H1 (cell line): Measurements from ENCODE around the gene CACNA1B. TPM values are rescaled to one million over a fixed set of nuclear protein-coding genes. Genes with fewer than 3 reads are reported as not detected.

Experiments used
- CTCF ChIA-PET: fragments of 300-600 bp; sonication (Branson Sonifier 250); formaldehyde crosslinking; loops from one replicate; lab custom pipeline; 2021; ENCODE audit not compliant: partially characterized antibody; lab: Charles Lee
- POLR2A ChIA-PET: fragments of 300-600 bp; sonication (Branson Sonifier 250); formaldehyde crosslinking; loops from one replicate; lab custom pipeline; 2021; ENCODE audit warnings: inconsistent platforms; ENCODE audit not compliant: partially characterized antibody; lab: Charles Lee
- DNase-seq, 2 experiments: peaks; one replicate each; pipeline versions ENCODE4 v3.0.0 to v3.0.0-alpha.2; 2010 to 2022; ENCODE audit warnings: low spot score in 2 of 2, low read depth in 1 of 2, mixed read lengths in 1 of 2
- FAIRE-seq: peaks from 2 replicates; lab custom pipeline; 2011; peaks lifted over from hg19 to GRCh38; lab: Jason Lieb, UNC
- H2AFZ ChIP-seq: 2 replicates; pipeline ENCODE4 v1.8.1; 2012; ENCODE audit warnings: low read length, inconsistent platforms
- H2AK5ac ChIP-seq: 2 replicates; pipeline ENCODE4 v1.6.1; 2013; ENCODE audit warnings: low read depth, low read length
- H2BK120ac ChIP-seq: replicated peaks from 2 replicates; pipeline ENCODE3; 2013; ENCODE audit warnings: low read depth, low read length, inconsistent platforms
- H2BK12ac ChIP-seq: 2 replicates; pipeline ENCODE4 v1.6.1; 2013; ENCODE audit warnings: low read depth, low read length
- H2BK15ac ChIP-seq: 2 replicates; pipeline ENCODE4 v1.6.1; 2013; ENCODE audit warnings: low read length
- H2BK20ac ChIP-seq: 2 replicates; pipeline ENCODE4 v1.6.1; 2013; ENCODE audit warnings: low read length
- H2BK5ac ChIP-seq: 2 replicates; pipeline ENCODE4 v1.6.1; 2013; ENCODE audit warnings: low read depth, low read length
- H3K14ac ChIP-seq: 2 replicates; pipeline ENCODE4 v1.6.1; 2013; ENCODE audit warnings: inconsistent platforms; ENCODE audit not compliant: insufficient read length
- H3K18ac ChIP-seq: 2 replicates; pipeline ENCODE4 v1.6.1; 2013; ENCODE audit warnings: low read length; ENCODE audit errors: extremely low read depth
- H3K23ac ChIP-seq: 2 replicates; pipeline ENCODE4 v1.6.1; 2013; ENCODE audit warnings: inconsistent platforms; ENCODE audit not compliant: insufficient read length
- H3K23me2 ChIP-seq: 2 replicates; pipeline ENCODE4 v1.6.1; 2013; ENCODE audit warnings: low read depth, low read length
- H3K27ac ChIP-seq: 2 replicates; pipeline ENCODE4 v1.6.1; 2011; ENCODE audit warnings: low read depth, low read length, inconsistent platforms
- H3K27me3 ChIP-seq, 4 experiments: replicated peaks in 1 of 4; 1 replicate in 1 of 4; 2 replicates in 3 of 4; pipeline versions ENCODE4 v1.6.1 to v1.8.1; 2011 to 2013; ENCODE audit warnings: low read length in 3 of 4, mild to moderate bottlenecking in 3 of 4, inconsistent platforms in 2 of 4, mixed read lengths in 2 of 4, moderate library complexity in 1 of 4; ENCODE audit not compliant: control insufficient read depth in 3 of 4, insufficient read depth in 3 of 4; ENCODE audit errors: extremely low read depth in 1 of 4
- H3K36me3 ChIP-seq, 4 experiments: 2 replicates each; pipeline versions ENCODE4 v1.6.1 to v1.8.1; 2011 to 2013; ENCODE audit warnings: mild to moderate bottlenecking in 4 of 4, low read length in 3 of 4, moderate library complexity in 2 of 4, control low read depth in 1 of 4, inconsistent platforms in 1 of 4; ENCODE audit not compliant: insufficient read depth in 4 of 4, control insufficient read depth in 2 of 4
- H3K4ac ChIP-seq: replicated peaks from 2 replicates; pipeline ENCODE3; 2013; ENCODE audit warnings: low read length, low read depth, mixed read lengths, inconsistent platforms; ENCODE audit not compliant: insufficient read length
- H3K4me1 ChIP-seq, 4 experiments: replicated peaks in 1 of 4; 1 replicate in 1 of 4; 2 replicates in 3 of 4; pipeline versions ENCODE4 v1.6.1 to v1.8.1; 2011 to 2013; ENCODE audit warnings: low read length in 3 of 4, inconsistent platforms in 2 of 4, mixed read lengths in 1 of 4; ENCODE audit not compliant: insufficient read depth in 4 of 4, control insufficient read depth in 3 of 4
- H3K4me2 ChIP-seq, 2 experiments: 2 replicates each; pipeline versions ENCODE4 v1.6.1 to v1.8.1; 2011 to 2013; ENCODE audit warnings: low read depth in 2 of 2, low read length in 2 of 2, control low read depth in 1 of 2, inconsistent platforms in 1 of 2, mild to moderate bottlenecking in 1 of 2; ENCODE audit not compliant: insufficient read depth in 1 of 2
- H3K4me3 ChIP-seq, 4 experiments: fragments of 200-600, 300-600 bp in 1 of 4; sonication (generic), shearing (Covaris generic), sonication (Bioruptor Twin) in 1 of 4; 2 replicates each; pipeline versions ENCODE4 v1.5.1 to v1.8.1; 2011 to 2016; ENCODE audit warnings: low read length in 4 of 4, low read depth in 3 of 4, control low read depth in 2 of 4, inconsistent platforms in 2 of 4, mild to moderate bottlenecking in 2 of 4, mixed read lengths in 1 of 4, moderate library complexity in 1 of 4; ENCODE audit not compliant: insufficient read depth in 2 of 4; ENCODE audit errors: extremely low read depth in 1 of 4
- H3K56ac ChIP-seq: replicated peaks from 2 replicates; pipeline ENCODE3; 2013; ENCODE audit warnings: low read depth, mild to moderate bottlenecking, mixed read lengths, low read length, inconsistent platforms; ENCODE audit not compliant: insufficient read length
- H3K79me1 ChIP-seq: 2 replicates; pipeline ENCODE4 v1.6.1; 2013; ENCODE audit warnings: low read depth, low read length, control low read depth
- H3K79me2 ChIP-seq, 2 experiments: 2 replicates each; pipeline versions ENCODE4 v1.6.1 to v1.8.1; 2012 to 2013; ENCODE audit warnings: low read length in 2 of 2, mild to moderate bottlenecking in 2 of 2, inconsistent platforms in 1 of 2; ENCODE audit not compliant: insufficient read depth in 2 of 2, control insufficient read depth in 1 of 2
- H3K9ac ChIP-seq, 4 experiments: replicated peaks in 1 of 4; 1 replicate in 1 of 4; 2 replicates in 3 of 4; pipeline versions ENCODE4 v1.6.1 to v1.8.1; 2011 to 2013; ENCODE audit warnings: low read depth in 3 of 4, low read length in 3 of 4, control low read depth in 2 of 4, mild to moderate bottlenecking in 2 of 4, moderate library complexity in 2 of 4, inconsistent platforms in 1 of 4; ENCODE audit errors: extremely low read depth in 1 of 4
- H3K9me3 ChIP-seq, 2 experiments: 2 replicates each; pipeline versions ENCODE4 v1.6.1 to v1.8.1; 2012 to 2013; ENCODE audit warnings: mild to moderate bottlenecking in 2 of 2, moderate library complexity in 2 of 2, control low read depth in 1 of 2, inconsistent platforms in 1 of 2, low read depth in 1 of 2, low read length in 1 of 2, mixed read lengths in 1 of 2; ENCODE audit not compliant: insufficient read depth in 2 of 2
- H4K20me1 ChIP-seq, 2 experiments: replicated peaks in 1 of 2; 2 replicates each; pipeline versions ENCODE3 to v1.8.1; 2011 to 2013; ENCODE audit warnings: inconsistent platforms in 2 of 2, low read length in 2 of 2, mild to moderate bottlenecking in 1 of 2; ENCODE audit not compliant: insufficient read depth in 2 of 2, control insufficient read depth in 1 of 2
- H4K5ac ChIP-seq: 2 replicates; pipeline ENCODE4 v1.6.1; 2013; ENCODE audit warnings: low read length, low read depth, mixed read lengths, inconsistent platforms; ENCODE audit not compliant: insufficient read length
- H4K8ac ChIP-seq: 2 replicates; pipeline ENCODE4 v1.8.0; 2013; ENCODE audit warnings: mild to moderate bottlenecking, moderate library complexity, low read length, inconsistent platforms; ENCODE audit not compliant: insufficient read depth; ENCODE audit errors: extremely low read depth
- H4K91ac ChIP-seq: replicated peaks from 2 replicates; pipeline ENCODE3; 2013; ENCODE audit warnings: low read length, mixed read lengths, inconsistent platforms; ENCODE audit not compliant: insufficient read length
- ASH2L ChIP-seq: fragments of 200-600, 300-600 bp; sonication (generic); IDR thresholded peaks from one replicate; pipeline ENCODE4 v1.7.1; 2017; ENCODE audit warnings: low read length
- BACH1 ChIP-seq: IDR thresholded peaks from 2 replicates; pipeline ENCODE4 v1.6.1; 2012; ENCODE audit warnings: low read length, improper control_type of control experiment
- CBX5 ChIP-seq: fragments of 300-800, 300-1000 bp; sonication (generic); IDR thresholded peaks from 2 replicates; pipeline ENCODE4 v1.7.1; 2016; ENCODE audit warnings: antibody characterized with exemption, low read length, low read depth
- EP300 ChIP-seq, 2 experiments: IDR thresholded peaks; 1 replicate in 1 of 2; 2 replicates in 1 of 2; pipeline ENCODE4 v1.6.1; 2011 to 2012; ENCODE audit warnings: low read depth in 2 of 2, low read length in 2 of 2, mild to moderate bottlenecking in 2 of 2, borderline replicate concordance in 1 of 2, inconsistent platforms in 1 of 2, moderate library complexity in 1 of 2
- GTF2F1 ChIP-seq: IDR thresholded peaks from 2 replicates; pipeline ENCODE4 v1.6.1; 2012; ENCODE audit warnings: low read depth, low read length, improper control_type of control experiment, borderline replicate concordance
- HDAC2 ChIP-seq, 2 experiments: fragments of 300-600 bp in 1 of 2; sonication (generic) in 1 of 2; IDR thresholded peaks; 2 replicates each; pipeline ENCODE4 v1.6.1; 2011 to 2012; ENCODE audit warnings: low read depth in 2 of 2, low read length in 2 of 2, mild to moderate bottlenecking in 2 of 2, moderate library complexity in 2 of 2, borderline replicate concordance in 1 of 2, inconsistent platforms in 1 of 2
- HDAC6 ChIP-seq: IDR thresholded peaks from one replicate; pipeline ENCODE4 v1.7.1; 2012; ENCODE audit warnings: low read depth, mild to moderate bottlenecking, inconsistent platforms, low read length, moderate library complexity
- JUN ChIP-seq: IDR thresholded peaks from 2 replicates; pipeline ENCODE4 v1.6.1; 2011; ENCODE audit warnings: low read depth, mild to moderate bottlenecking, improper control_type of control experiment, low read length
- KDM4A ChIP-seq: IDR thresholded peaks from one replicate; pipeline ENCODE4 v1.7.1; 2012; ENCODE audit warnings: low read depth, mild to moderate bottlenecking, moderate library complexity, low read length, inconsistent platforms; ENCODE audit not compliant: severe bottlenecking
- POLR2AphosphoS5 ChIP-seq: IDR thresholded peaks from 2 replicates; pipeline ENCODE4 v1.6.1; 2011; ENCODE audit warnings: low read depth, low read length
- SAP30 ChIP-seq: fragments of 300-600 bp; sonication (generic); IDR thresholded peaks from 2 replicates; pipeline ENCODE4 v1.7.1; 2012; ENCODE audit warnings: low read length, moderate library complexity, mild to moderate bottlenecking, inconsistent platforms; ENCODE audit not compliant: insufficient read depth, insufficient replicate concordance
- SP1 ChIP-seq: IDR thresholded peaks from 2 replicates; pipeline ENCODE4 v1.6.1; 2011; ENCODE audit warnings: low read depth, low read length
- SP2 ChIP-seq: IDR thresholded peaks from 2 replicates; pipeline ENCODE4 v1.6.1; 2012; ENCODE audit warnings: mild to moderate bottlenecking, low read length, inconsistent platforms
- SUZ12 ChIP-seq: fragments of 200-600 bp; sonication (generic); IDR thresholded peaks from 2 replicates; pipeline ENCODE4 v1.6.1; 2012; ENCODE audit warnings: mild to moderate bottlenecking, inconsistent platforms, low read length, moderate library complexity, mixed read lengths
- YY1 ChIP-seq: IDR thresholded peaks from 2 replicates; pipeline ENCODE4 v1.6.1; 2011; ENCODE audit warnings: low read depth, mild to moderate bottlenecking, low read length
- WGBS, 2 experiments: shearing (Covaris generic) in 1 of 2; methylation state at CpG; one replicate each; pipeline versions ENCODE4 v1.1.6 to v1.1.7; 2013 to 2015; ENCODE audit warnings: low lambda C conversion rate in 2 of 2, mixed read lengths in 2 of 2, inconsistent platforms in 1 of 2, low coverage in 1 of 2, missing lambda C conversion rate in 1 of 2; ENCODE audit not compliant: insufficient replicate concordance in 2 of 2, insufficient coverage in 1 of 2, insufficient read length in 1 of 2; ENCODE audit errors: extremely low coverage in 1 of 2, missing lambda C conversion rate in 1 of 2; 5-methylcytosine and 5-hydroxymethylcytosine counted together
- polyA plus RNA-seq, 7 experiments: library from polyadenylated mRNA; depleted of rRNA in 3 of 7; stranded (reverse) in 5 of 7; unstranded in 2 of 7; fragments of >200 nt in 5 of 7; fragments of 200-250 nt in 2 of 7; gene quantifications; 1 replicate in 5 of 7; 2 replicates in 1 of 7; 4 replicates in 1 of 7; pipeline versions ENCODE4 v1.2.1 to v1.2.3, GENCODE V29; 2011 to 2013; ENCODE audit warnings: missing spikeins in 2 of 7, mixed read lengths in 2 of 7
- total RNA-seq: library from RNA; stranded (reverse); fragmentation: NEBNext Ultra II Directional; extraction: Animal tissue kit (Norgen Biotek cat#: 25700); gene quantifications from 2 replicates; pipeline ENCODE4 v1.2.1, GENCODE V29; 2021

The CACNA1B gene
- total and polyA plus RNA-seq, 2 of the 8 experiments (the other 6 are each of a cell fraction or from before 2014, with no cell fraction given), result 1.5 to 5.7 TPM

DNA sequence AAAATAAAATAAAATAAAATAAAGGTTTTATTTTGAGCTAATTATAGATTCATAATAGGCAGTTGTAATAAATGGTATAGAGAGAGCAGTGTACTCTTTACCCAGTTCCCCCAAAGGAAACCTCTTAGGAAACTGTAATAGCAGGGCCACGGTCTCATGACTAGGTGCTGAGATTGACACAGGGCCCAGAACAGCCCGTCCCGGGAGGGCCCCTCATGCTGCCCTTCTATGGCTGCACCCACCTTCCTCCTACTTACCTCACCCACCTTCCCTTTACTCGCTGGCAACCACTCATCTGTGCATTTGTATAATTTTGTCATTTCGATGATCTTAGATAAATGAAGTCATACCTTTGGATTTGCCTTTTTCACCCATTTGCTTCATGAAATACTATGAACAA, 16.1 kb downstream of the CACNA1B start:
- no peak overlapping the region for H3K4me3 ChIP-seq
- no peaks in the 10 kb centered on the region for H3K79me1 ChIP-seq
- DNase-seq, result no peak
- no peak overlapping the region for H3K9ac ChIP-seq
- H3K18ac ChIP-seq, result no peak overlapping the region
- H3K23ac ChIP-seq, result no peak overlapping the region
- no peak overlapping the region for H3K4me2 ChIP-seq
- H3K27me3 ChIP-seq, result no peaks in the 10 kb centered on the region
- H2BK120ac ChIP-seq, result no peak overlapping the region
- no peak overlapping the region for H2BK20ac ChIP-seq
- no peak overlapping the region for H2AK5ac ChIP-seq
- H4K20me1 ChIP-seq, result peaks cover 0 to 2% of the 10 kb centered on the region in 2 experiments
- H2BK12ac ChIP-seq, result no peak overlapping the region
- peaks cover 0 to 29% of the 10 kb centered on the region in 2 experiments; a peak in 3 of 4 replicates for H3K9me3 ChIP-seq
- no peaks in the 10 kb centered on the region for H3K4me1 ChIP-seq
- no peak overlapping the region for H3K4ac ChIP-seq
- no peak overlapping the region for H3K27ac ChIP-seq
- FAIRE-seq, result no peak
- no peak overlapping the region for H2BK5ac ChIP-seq
- no peaks in the 10 kb centered on the region for H3K36me3 ChIP-seq
- no peak overlapping the region for H4K8ac ChIP-seq
- ChIA-PET CTCF (interaction anchor here (0.6 to 0.8 kb wide), 2 partner anchors 75 to 957 kb away, joined by 3 read pairs; no protein-coding TSS in a partner anchor), POLR2A (no interaction called here)
- no peak overlapping the region for H2AFZ ChIP-seq
- H3K23me2 ChIP-seq, result no peaks in the 10 kb centered on the region
- no peaks in the 10 kb centered on the region for H3K79me2 ChIP-seq
- 71% methylated on average over 5 of the region's 5 CpGs; no CpG with 5 or more reads in 1 of the 2 experiments for WGBS, 2 experiments
- no peak overlapping the region for H4K5ac ChIP-seq
- H3K14ac ChIP-seq, result no peak overlapping the region
- no peak overlapping the region for H3K56ac ChIP-seq
- no peak overlapping the region for H4K91ac ChIP-seq
- no peak overlapping the region for H2BK15ac ChIP-seq
- TF ChIP-seq SUZ12 (no peak), ASH2L (no peak), SAP30 (no peak), GTF2F1 (no peak), KDM4A (no peak), CBX5 (no peak), SP2 (no peak), EP300 (IDR thresholded peaks at IDR 0.05; ENCODE audit: borderline replicate concordance in 1 of 2, low read depth in 2 of 2, low read length in 2 of 2) (no peak), JUN (no peak), BACH1 (no peak), HDAC6 (no peak), YY1 (no peak), POLR2AphosphoS5 (no peak), HDAC2 (IDR thresholded peaks at IDR 0.05; ENCODE audit: borderline replicate concordance in 1 of 2, low read depth in 2 of 2, low read length in 2 of 2) (no peak), SP1 (no peak)
